Measurements from ENCODE around the gene KCNQ1. TPM values are rescaled to one million over a fixed set of nuclear protein-coding genes. Genes with fewer than 3 reads are reported as not detected.

KCNQ1 gene
- total RNA-seq, 1 experiment from 2014 or later: 2.3 TPM

GRCh38 chr11:2434506-2435255, 10.1 kb upstream of the KCNQ1 start:
- Mint-ChIP-seq H3K9me3 (no peaks in the 10 kb centered on the region; a peak in 1 of 5 replicates), H3K36me3 (ENCODE audit: insufficient read depth in 1 of 3, low read depth in 3 of 3) (no peaks in the 10 kb centered on the region), H3K27ac (no peak overlapping the region), H3K27me3 (ENCODE audit: low read depth) (peaks cover 44% of the 10 kb centered on the region), H3K4me1 (no peaks in the 10 kb centered on the region), H3K4me3 (no peak overlapping the region)
- no peaks in the 10 kb centered on the region; the same call in 1 of the 2 replicates for H3K27me3 ChIP-seq (ENCODE audit: insufficient read depth, low read length)
- H4K91ac ChIP-seq (ENCODE audit: insufficient read length, low read depth, low read length): no peak overlapping the region
- no peak overlapping the region for H2BK120ac ChIP-seq (ENCODE audit: low read depth, low read length, poor library complexity, severe bottlenecking)
- H3K9me3 ChIP-seq (ENCODE audit: control insufficient read depth, low read depth, low read length): no peaks in the 10 kb centered on the region
- no peak overlapping the region for H2AK5ac ChIP-seq (ENCODE audit: insufficient read length, low read length)
- TF ChIP-seq, protein P1, sequence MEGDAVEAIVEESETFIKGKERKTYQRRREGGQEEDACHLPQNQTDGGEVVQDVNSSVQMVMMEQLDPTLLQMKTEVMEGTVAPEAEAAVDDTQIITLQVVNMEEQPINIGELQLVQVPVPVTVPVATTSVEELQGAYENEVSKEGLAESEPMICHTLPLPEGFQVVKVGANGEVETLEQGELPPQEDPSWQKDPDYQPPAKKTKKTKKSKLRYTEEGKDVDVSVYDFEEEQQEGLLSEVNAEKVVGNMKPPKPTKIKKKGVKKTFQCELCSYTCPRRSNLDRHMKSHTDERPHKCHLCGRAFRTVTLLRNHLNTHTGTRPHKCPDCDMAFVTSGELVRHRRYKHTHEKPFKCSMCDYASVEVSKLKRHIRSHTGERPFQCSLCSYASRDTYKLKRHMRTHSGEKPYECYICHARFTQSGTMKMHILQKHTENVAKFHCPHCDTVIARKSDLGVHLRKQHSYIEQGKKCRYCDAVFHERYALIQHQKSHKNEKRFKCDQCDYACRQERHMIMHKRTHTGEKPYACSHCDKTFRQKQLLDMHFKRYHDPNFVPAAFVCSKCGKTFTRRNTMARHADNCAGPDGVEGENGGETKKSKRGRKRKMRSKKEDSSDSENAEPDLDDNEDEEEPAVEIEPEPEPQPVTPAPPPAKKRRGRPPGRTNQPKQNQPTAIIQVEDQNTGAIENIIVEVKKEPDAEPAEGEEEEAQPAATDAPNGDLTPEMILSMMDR (conservative IDR thresholded peaks at IDR 0.05): no peak
- H4K8ac ChIP-seq (replicated peaks; ENCODE audit: insufficient read length, low read depth, low read length): no peak overlapping the region
- no peak overlapping the region for H3T11ph ChIP-seq (ENCODE audit: low read length)
- H3K23ac ChIP-seq (ENCODE audit: insufficient read length, low read depth, low read length): no peak overlapping the region
- H3K9ac ChIP-seq (ENCODE audit: extremely low read depth, insufficient read length, low read length): no peak overlapping the region
- H2BK15ac ChIP-seq (ENCODE audit: low read depth, low read length): no peak overlapping the region
- no peak overlapping the region for H2BK5ac ChIP-seq (ENCODE audit: insufficient read length, low read length)
- no peaks in the 10 kb centered on the region for H3K79me2 ChIP-seq (ENCODE audit: insufficient read depth, low read length)
- no peak overlapping the region for H3K56ac ChIP-seq (ENCODE audit: insufficient read length, low read depth, low read length)
- H3K27ac ChIP-seq (ENCODE audit: insufficient read length, low read depth, low read length): no peak overlapping the region
- H3K4ac ChIP-seq (ENCODE audit: low read depth, low read length): no peak overlapping the region
- no peak overlapping the region for H2AFZ ChIP-seq (ENCODE audit: low read length)
- no peak overlapping the region for H2BK12ac ChIP-seq (ENCODE audit: insufficient read length, low read depth, low read length)
- no peaks in the 10 kb centered on the region for H3K23me2 ChIP-seq (ENCODE audit: insufficient read length, low read depth, low read length, poor library complexity, severe bottlenecking)
- H3K4me1 ChIP-seq (ENCODE audit: insufficient read depth, low read length): no peaks in the 10 kb centered on the region
- no peak overlapping the region for H4K5ac ChIP-seq (ENCODE audit: insufficient read length, low read depth, low read length)
- no CpG with 5 or more reads among the region's 11 CpGs for WGBS (ENCODE audit: extremely low coverage, insufficient read length, low lambda C conversion rate)
- H4K20me1 ChIP-seq (ENCODE audit: control insufficient read depth, insufficient read depth, insufficient read length): no peaks in the 10 kb centered on the region
- DNase-seq: no peak
- no peak overlapping the region for H3K4me2 ChIP-seq (ENCODE audit: insufficient read depth, insufficient read length, low read length)
- no peak overlapping the region for H3K18ac ChIP-seq (ENCODE audit: insufficient read length, low read depth, low read length)
- H3K79me1 ChIP-seq (ENCODE audit: insufficient read depth, low read depth, low read length, poor library complexity, severe bottlenecking): no peaks in the 10 kb centered on the region
- no peak overlapping the region for H2BK20ac ChIP-seq (ENCODE audit: low read depth, low read length, poor library complexity, severe bottlenecking)
- no peak overlapping the region for H3K14ac ChIP-seq (ENCODE audit: insufficient read depth, low read length)

All from H9 (cell line).